IMR-90 (cell line): ENCODE results near the gene ZACN. TPM values are rescaled to one million over a fixed set of nuclear protein-coding genes. Genes with fewer than 3 reads are reported as not detected.

ENCODE experiments used
- ATAC-seq: fragments of 200-7000 bp; cut with Tn5 transposase; 2 replicates; pipeline ENCODE4 v1.9.1; 2020; ENCODE audit warnings: low read depth, mild to moderate bottlenecking, moderate library complexity
- BruUV-seq: library from RNA; stranded (reverse); fragments of 400-500 nt; replicated peaks from 2 replicates; lab custom pipeline; 2021; lab: Mats Ljungman, UMichigan
- CTCF ChIA-PET: fragments of 300-600 bp; formaldehyde crosslinking; extraction: SDS; loops from one replicate; lab custom pipeline; 2021; ENCODE audit warnings: antibody characterized with exemption; lab: Yijun Ruan, JAX
- POLR2A ChIA-PET: fragments of 300-600 bp; sonication (Branson Sonifier 250); formaldehyde crosslinking; loops from one replicate; lab custom pipeline; 2022; ENCODE audit warnings: antibody characterized with exemption; ENCODE audit not compliant: unreplicated experiment; lab: Charles Lee
- DNase-seq: peaks from one replicate; pipeline ENCODE4 v3.0.0; 2013
- H2AFZ ChIP-seq: replicated peaks from 2 replicates; pipeline ENCODE3; 2013; ENCODE audit warnings: low read length, mild to moderate bottlenecking; ENCODE audit not compliant: poor library complexity
- H2AK5ac ChIP-seq: 2 replicates; pipeline ENCODE4 v1.6.1; 2013; ENCODE audit warnings: low read depth, low read length, inconsistent platforms
- H2AK9ac ChIP-seq: replicated peaks from 2 replicates; pipeline ENCODE3; 2013; ENCODE audit warnings: mild to moderate bottlenecking, low read depth, low read length, moderate library complexity; ENCODE audit not compliant: poor library complexity
- H2BK120ac ChIP-seq: 2 replicates; pipeline ENCODE4 v1.6.1; 2013; ENCODE audit warnings: low read depth, low read length, inconsistent platforms
- H2BK15ac ChIP-seq: 3 replicates; pipeline ENCODE4 v1.6.1; 2013; ENCODE audit warnings: low read depth, low read length, inconsistent platforms
- H2BK20ac ChIP-seq: 2 replicates; pipeline ENCODE4 v1.6.1; 2013; ENCODE audit warnings: low read depth, mild to moderate bottlenecking, inconsistent platforms, low read length, moderate library complexity
- H2BK5ac ChIP-seq: 2 replicates; pipeline ENCODE4 v1.6.1; 2013; ENCODE audit warnings: mild to moderate bottlenecking, low read depth, low read length, inconsistent platforms; ENCODE audit not compliant: poor library complexity, severe bottlenecking
- H3K14ac ChIP-seq: replicated peaks from 2 replicates; pipeline ENCODE4 v1.6.1; 2013; ENCODE audit warnings: low read depth, low read length, inconsistent platforms
- H3K18ac ChIP-seq: 2 replicates; pipeline ENCODE4 v1.6.1; 2013; ENCODE audit warnings: low read depth, low read length, control low read depth
- H3K23ac ChIP-seq: 2 replicates; pipeline ENCODE4 v1.6.1; 2013; ENCODE audit warnings: low read depth, low read length, inconsistent platforms
- H3K27ac ChIP-seq: 2 replicates; pipeline ENCODE4 v1.5.1; 2013; ENCODE audit warnings: mild to moderate bottlenecking, control low read depth, low read length; ENCODE audit not compliant: insufficient read depth
- H3K27me3 ChIP-seq: 2 replicates; pipeline ENCODE4 v1.6.1; 2013; ENCODE audit warnings: low read length; ENCODE audit not compliant: control insufficient read depth, insufficient read depth
- H3K36me3 ChIP-seq: 2 replicates; pipeline ENCODE4 v1.6.1; 2013; ENCODE audit warnings: low read length, mixed read lengths; ENCODE audit not compliant: control insufficient read depth, insufficient read depth
- H3K4ac ChIP-seq: 2 replicates; pipeline ENCODE4 v1.6.1; 2013; ENCODE audit warnings: low read depth, low read length, inconsistent platforms
- H3K4me1 ChIP-seq: 2 replicates; pipeline ENCODE4 v1.6.1; 2013; ENCODE audit warnings: low read length, mixed read lengths; ENCODE audit not compliant: control insufficient read depth, insufficient read depth
- H3K4me2 ChIP-seq: 2 replicates; pipeline ENCODE4 v1.6.1; 2013; ENCODE audit warnings: low read depth, mild to moderate bottlenecking, control low read depth, low read length, moderate library complexity
- H3K4me3 ChIP-seq: 2 replicates; pipeline ENCODE4 v1.5.1; 2013; ENCODE audit warnings: low read depth, mild to moderate bottlenecking, control low read depth, low read length, moderate library complexity; ENCODE audit not compliant: insufficient read depth
- H3K56ac ChIP-seq: 2 replicates; pipeline ENCODE4 v1.6.1; 2013; ENCODE audit warnings: low read length, inconsistent platforms; ENCODE audit not compliant: insufficient read depth; ENCODE audit errors: extremely low read depth
- H3K79me1 ChIP-seq, 2 experiments: 2 replicates each; pipeline ENCODE4 v1.6.1; 2013; ENCODE audit warnings: low read length in 2 of 2, inconsistent platforms in 1 of 2, low read depth in 1 of 2
- H3K9ac ChIP-seq: 2 replicates; pipeline ENCODE4 v1.6.1; 2013; ENCODE audit warnings: low read depth, low read length, control low read depth
- H3K9me1 ChIP-seq: 2 replicates; pipeline ENCODE4 v1.6.1; 2013; ENCODE audit warnings: low read length, inconsistent platforms; ENCODE audit not compliant: insufficient read depth
- H3K9me3 ChIP-seq: 2 replicates; pipeline ENCODE4 v1.6.1; 2013; ENCODE audit warnings: low read length; ENCODE audit not compliant: control insufficient read depth, insufficient read depth
- H4K20me1 ChIP-seq: 2 replicates; pipeline ENCODE4 v1.6.1; 2013; ENCODE audit warnings: low read length, inconsistent platforms; ENCODE audit not compliant: insufficient read depth
- H4K5ac ChIP-seq: 2 replicates; pipeline ENCODE4 v1.6.1; 2013; ENCODE audit warnings: mild to moderate bottlenecking, low read depth, low read length, control low read depth
- H4K8ac ChIP-seq, 2 experiments: 2 replicates each; pipeline ENCODE4 v1.6.1; 2013; ENCODE audit warnings: low read depth in 2 of 2, low read length in 2 of 2, control low read depth in 1 of 2, inconsistent platforms in 1 of 2
- H4K91ac ChIP-seq: 2 replicates; pipeline ENCODE4 v1.6.1; 2013; ENCODE audit warnings: low read depth, low read length, inconsistent platforms; ENCODE audit not compliant: insufficient read depth
- BHLHE40 ChIP-seq: fragments of 150-350 bp; IDR thresholded peaks from 2 replicates; pipeline ENCODE4 v1.6.1; 2016; ENCODE audit warnings: mild to moderate bottlenecking, low read depth, low read length
- CEBPB ChIP-seq: IDR thresholded peaks from 2 replicates; pipeline ENCODE4 v1.6.1; 2012; ENCODE audit warnings: low read depth, low read length, improper control_type of control experiment
- CHD1 ChIP-seq: IDR thresholded peaks from 2 replicates; pipeline ENCODE4 v1.6.1; 2012; ENCODE audit warnings: low read depth, low read length, improper control_type of control experiment
- FOS ChIP-seq: fragments of 150-350 bp; IDR thresholded peaks from 2 replicates; pipeline ENCODE4 v1.6.1; 2016; ENCODE audit warnings: low read depth, low read length
- MAFK ChIP-seq: IDR thresholded peaks from 2 replicates; pipeline ENCODE4 v1.6.1; 2012; ENCODE audit warnings: low read depth, low read length, improper control_type of control experiment
- MAZ ChIP-seq: IDR thresholded peaks from 2 replicates; pipeline ENCODE4 v1.6.1; 2012; ENCODE audit warnings: low read depth, mild to moderate bottlenecking, low read length, improper control_type of control experiment, moderate library complexity, borderline replicate concordance
- MXI1 ChIP-seq: IDR thresholded peaks from 2 replicates; pipeline ENCODE4 v1.6.1; 2012; ENCODE audit warnings: low read depth, mild to moderate bottlenecking, low read length, moderate library complexity, borderline replicate concordance
- NFE2L2 ChIP-seq: fragments of 150-350 bp; IDR thresholded peaks from 2 replicates; pipeline ENCODE4 v1.6.1; 2016; ENCODE audit warnings: low read depth, mild to moderate bottlenecking, low read length
- POLR2A ChIP-seq: IDR thresholded peaks from 2 replicates; pipeline ENCODE4 v1.6.1; 2012; ENCODE audit warnings: mild to moderate bottlenecking, low read depth, low read length
- RAD21 ChIP-seq: IDR thresholded peaks from 2 replicates; pipeline ENCODE4 v1.6.1; 2012; ENCODE audit warnings: low read length, improper control_type of control experiment
- RCOR1 ChIP-seq: IDR thresholded peaks from 2 replicates; pipeline ENCODE4 v1.6.1; 2012; ENCODE audit warnings: mild to moderate bottlenecking, low read length, improper control_type of control experiment; ENCODE audit not compliant: insufficient replicate concordance
- RFX5 ChIP-seq: IDR thresholded peaks from 2 replicates; pipeline ENCODE4 v1.8.0; 2012; ENCODE audit warnings: low read depth, mild to moderate bottlenecking, low read length, moderate library complexity
- SMC3 ChIP-seq: fragments of 150-350 bp; IDR thresholded peaks from 2 replicates; pipeline ENCODE4 v1.6.1; 2016; ENCODE audit warnings: low read depth, mild to moderate bottlenecking, antibody characterized with exemption, low read length, moderate library complexity
- WGBS, 2 experiments: methylation state at CpG; one replicate each; pipeline versions ENCODE4 v1.1.5 to v1.1.7; 2013; ENCODE audit warnings: missing lambda C conversion rate in 2 of 2; ENCODE audit not compliant: insufficient read length in 1 of 2; ENCODE audit errors: extremely low coverage in 2 of 2; 5-methylcytosine and 5-hydroxymethylcytosine counted together
- dilution Hi-C: fragments of 300-500 bp; cut with HindIII; formaldehyde crosslinking; loops from one replicate; pipeline ENCODE4 v1.14.3; 2018; ENCODE audit warnings: low sequenced_read_pairs; ENCODE audit not compliant: unreplicated experiment
- in situ Hi-C: fragments of 300-500 bp; cut with MboI; formaldehyde crosslinking; loops from 3 replicates; pipeline ENCODE4 v1.14.3; 2019; ENCODE audit warnings: low sequenced_read_pairs, inconsistent platforms, mixed read lengths
- intact Hi-C: fragments of 100-400 bp; cut with micrococcal nuclease; formaldehyde crosslinking; loops from 2 replicates; pipeline ENCODE4 v1.10.0; 2022
- polyA plus RNA-seq, 3 experiments: library from polyadenylated mRNA; depleted of rRNA; stranded (reverse); fragments of >200 nt; gene quantifications; 2 replicates each; pipeline ENCODE4 v1.2.3, GENCODE V29; 2012; ENCODE audit warnings: low replicate concordance in 1 of 3
- total RNA-seq: library from RNA; depleted of rRNA; stranded (reverse); fragments of >200 nt; gene quantifications from 2 replicates; pipeline ENCODE4 v1.2.3, GENCODE V29; 2012
- TF ChIP-seq, protein P1 (sequence below): conservative IDR thresholded peaks from 2 replicates; pipeline ENCODE4 v1.5.1; 2012; ENCODE audit warnings: mild to moderate bottlenecking, low read depth, low read length, improper control_type of control experiment
- TF ChIP-seq, protein P2 (sequence below): fragments of 150-350 bp; IDR thresholded peaks from 2 replicates; pipeline ENCODE4 v1.6.1; 2017; ENCODE audit warnings: mild to moderate bottlenecking, antibody characterized with exemption, low read length, low read depth
- TF ChIP-seq, protein P3 (sequence below): fragments of 150-350 bp; IDR thresholded peaks from 2 replicates; pipeline ENCODE4 v1.6.1; 2016; ENCODE audit warnings: low read depth, mild to moderate bottlenecking, low read length, moderate library complexity, borderline replicate concordance

The ZACN gene
- total and polyA plus RNA-seq, 2 of the 4 experiments (the other 2 are of a cell fraction): not detected

DNA sequence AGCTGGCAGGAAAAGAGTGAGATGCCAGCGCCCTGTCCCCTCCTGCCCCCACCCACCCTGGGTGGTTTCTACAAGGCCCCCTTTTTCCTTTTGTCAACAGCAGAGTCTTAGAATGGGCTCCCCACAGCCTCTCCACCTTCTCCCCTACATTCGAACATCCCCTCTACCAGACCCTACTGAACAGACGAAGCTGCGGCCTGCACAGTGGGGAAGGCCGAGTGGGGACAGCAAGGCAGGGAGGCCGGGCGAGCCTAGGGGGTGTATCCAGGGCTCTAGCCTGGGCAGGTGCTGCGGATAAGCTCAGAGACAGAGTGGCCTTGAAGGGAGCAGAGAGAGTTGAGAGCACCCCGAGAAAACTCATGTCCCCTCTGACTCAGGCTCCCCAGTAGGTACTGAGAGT is 7.4 kb downstream of the ZACN start:
- Histone ChIP-seq H3K9me1 (no peaks in the 10 kb centered on the region), H4K20me1 (no peaks in the 10 kb centered on the region), H2BK15ac (no peak overlapping the region), H3K56ac (no peak overlapping the region), H2AK9ac (no peak overlapping the region), H3K9me3 (no peaks in the 10 kb centered on the region), H4K5ac (no peak overlapping the region), H3K27ac (no peak overlapping the region), H3K79me1 (no peaks in the 10 kb centered on the region), H3K36me3 (peaks cover 79% of the 10 kb centered on the region), H3K4me2 (no peak overlapping the region), H3K4ac (no peak overlapping the region), H2BK5ac (no peak overlapping the region), H4K91ac (no peak overlapping the region), H2AK5ac (no peak overlapping the region), H3K9ac (no peak overlapping the region), H3K4me3 (no peak overlapping the region), H3K18ac (no peak overlapping the region), H2BK20ac (no peak overlapping the region), H2AFZ (no peak overlapping the region), H2BK120ac (no peak overlapping the region), H3K4me1 (no peaks in the 10 kb centered on the region), H4K8ac (no peak overlapping the region), H3K27me3 (no peaks in the 10 kb centered on the region), H3K23ac (no peak overlapping the region), H3K14ac (no peak overlapping the region)
- no peak for DNase-seq
- POLR2A ChIA-PET: no interaction called here
- dilution Hi-C loops (no loop called here), intact Hi-C loops (no loop called here), in situ Hi-C loops (no loop called here)
- TF ChIP-seq RCOR1: no peak
- TF ChIP-seq RAD21: no peak
- TF ChIP-seq, protein P1, sequence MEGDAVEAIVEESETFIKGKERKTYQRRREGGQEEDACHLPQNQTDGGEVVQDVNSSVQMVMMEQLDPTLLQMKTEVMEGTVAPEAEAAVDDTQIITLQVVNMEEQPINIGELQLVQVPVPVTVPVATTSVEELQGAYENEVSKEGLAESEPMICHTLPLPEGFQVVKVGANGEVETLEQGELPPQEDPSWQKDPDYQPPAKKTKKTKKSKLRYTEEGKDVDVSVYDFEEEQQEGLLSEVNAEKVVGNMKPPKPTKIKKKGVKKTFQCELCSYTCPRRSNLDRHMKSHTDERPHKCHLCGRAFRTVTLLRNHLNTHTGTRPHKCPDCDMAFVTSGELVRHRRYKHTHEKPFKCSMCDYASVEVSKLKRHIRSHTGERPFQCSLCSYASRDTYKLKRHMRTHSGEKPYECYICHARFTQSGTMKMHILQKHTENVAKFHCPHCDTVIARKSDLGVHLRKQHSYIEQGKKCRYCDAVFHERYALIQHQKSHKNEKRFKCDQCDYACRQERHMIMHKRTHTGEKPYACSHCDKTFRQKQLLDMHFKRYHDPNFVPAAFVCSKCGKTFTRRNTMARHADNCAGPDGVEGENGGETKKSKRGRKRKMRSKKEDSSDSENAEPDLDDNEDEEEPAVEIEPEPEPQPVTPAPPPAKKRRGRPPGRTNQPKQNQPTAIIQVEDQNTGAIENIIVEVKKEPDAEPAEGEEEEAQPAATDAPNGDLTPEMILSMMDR: no peak
- no peak for TF ChIP-seq POLR2A
- no peak for TF ChIP-seq CEBPB
- no peak for TF ChIP-seq RFX5
- no peak for TF ChIP-seq BHLHE40
- TF ChIP-seq NFE2L2: no peak
- no peak for TF ChIP-seq MAFK
- no peak for TF ChIP-seq SMC3
- TF ChIP-seq, protein P2, sequence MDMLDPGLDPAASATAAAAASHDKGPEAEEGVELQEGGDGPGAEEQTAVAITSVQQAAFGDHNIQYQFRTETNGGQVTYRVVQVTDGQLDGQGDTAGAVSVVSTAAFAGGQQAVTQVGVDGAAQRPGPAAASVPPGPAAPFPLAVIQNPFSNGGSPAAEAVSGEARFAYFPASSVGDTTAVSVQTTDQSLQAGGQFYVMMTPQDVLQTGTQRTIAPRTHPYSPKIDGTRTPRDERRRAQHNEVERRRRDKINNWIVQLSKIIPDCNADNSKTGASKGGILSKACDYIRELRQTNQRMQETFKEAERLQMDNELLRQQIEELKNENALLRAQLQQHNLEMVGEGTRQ: no peak
- TF ChIP-seq FOS: no peak
- TF ChIP-seq MXI1: no peak
- no peak for TF ChIP-seq MAZ
- no peak for TF ChIP-seq CHD1
- TF ChIP-seq, protein P3, sequence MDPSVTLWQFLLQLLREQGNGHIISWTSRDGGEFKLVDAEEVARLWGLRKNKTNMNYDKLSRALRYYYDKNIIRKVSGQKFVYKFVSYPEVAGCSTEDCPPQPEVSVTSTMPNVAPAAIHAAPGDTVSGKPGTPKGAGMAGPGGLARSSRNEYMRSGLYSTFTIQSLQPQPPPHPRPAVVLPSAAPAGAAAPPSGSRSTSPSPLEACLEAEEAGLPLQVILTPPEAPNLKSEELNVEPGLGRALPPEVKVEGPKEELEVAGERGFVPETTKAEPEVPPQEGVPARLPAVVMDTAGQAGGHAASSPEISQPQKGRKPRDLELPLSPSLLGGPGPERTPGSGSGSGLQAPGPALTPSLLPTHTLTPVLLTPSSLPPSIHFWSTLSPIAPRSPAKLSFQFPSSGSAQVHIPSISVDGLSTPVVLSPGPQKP: no peak
- no TSS peak for BruUV-seq
- no peak for ATAC-seq
- no CpG with 5 or more reads among the region's 9 CpGs for WGBS, 2 experiments
- CTCF ChIA-PET: no interaction called here
